Measurements from ENCODE around the gene JPH4.

The JPH4 gene

GRCh38 chr14:23561873-23562821 lies 16.4 kb downstream of the JPH4 start:
- DNase-seq = no peak

- no peak for DNase-seq
Observed at GRCh38 chr14:23561259-23561658, 17.3 kb downstream of the JPH4 start.

DNA sequence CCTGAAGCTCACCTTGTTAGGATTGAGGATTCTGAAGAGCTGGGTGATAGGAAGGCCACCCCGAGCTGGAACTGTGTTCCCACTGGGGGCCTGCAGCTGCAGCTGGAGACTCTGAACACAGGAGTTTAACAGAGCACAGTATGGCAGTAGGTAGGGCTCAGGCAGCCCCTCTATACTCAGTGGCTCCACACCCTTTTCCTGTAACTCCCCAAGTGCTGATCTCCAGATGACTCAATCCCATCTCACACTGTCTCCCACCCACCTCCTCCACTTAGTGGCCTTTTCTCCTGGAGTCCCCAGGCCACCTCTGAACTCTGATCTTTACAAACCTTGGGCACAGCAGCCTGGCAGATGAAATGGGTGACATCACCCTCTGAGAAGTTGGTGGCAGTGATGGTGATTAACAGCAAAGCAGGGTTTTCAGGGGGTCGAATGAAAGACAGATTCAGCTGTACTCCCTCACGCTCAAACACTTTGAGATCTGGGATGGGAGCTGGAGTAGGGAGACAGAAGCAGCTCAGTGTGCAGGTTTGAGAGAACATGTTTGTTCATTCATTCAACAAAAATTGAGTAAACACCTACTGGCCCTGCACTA lies 18.6 kb downstream of the JPH4 start:
- DNase-seq = no peak

DNA sequence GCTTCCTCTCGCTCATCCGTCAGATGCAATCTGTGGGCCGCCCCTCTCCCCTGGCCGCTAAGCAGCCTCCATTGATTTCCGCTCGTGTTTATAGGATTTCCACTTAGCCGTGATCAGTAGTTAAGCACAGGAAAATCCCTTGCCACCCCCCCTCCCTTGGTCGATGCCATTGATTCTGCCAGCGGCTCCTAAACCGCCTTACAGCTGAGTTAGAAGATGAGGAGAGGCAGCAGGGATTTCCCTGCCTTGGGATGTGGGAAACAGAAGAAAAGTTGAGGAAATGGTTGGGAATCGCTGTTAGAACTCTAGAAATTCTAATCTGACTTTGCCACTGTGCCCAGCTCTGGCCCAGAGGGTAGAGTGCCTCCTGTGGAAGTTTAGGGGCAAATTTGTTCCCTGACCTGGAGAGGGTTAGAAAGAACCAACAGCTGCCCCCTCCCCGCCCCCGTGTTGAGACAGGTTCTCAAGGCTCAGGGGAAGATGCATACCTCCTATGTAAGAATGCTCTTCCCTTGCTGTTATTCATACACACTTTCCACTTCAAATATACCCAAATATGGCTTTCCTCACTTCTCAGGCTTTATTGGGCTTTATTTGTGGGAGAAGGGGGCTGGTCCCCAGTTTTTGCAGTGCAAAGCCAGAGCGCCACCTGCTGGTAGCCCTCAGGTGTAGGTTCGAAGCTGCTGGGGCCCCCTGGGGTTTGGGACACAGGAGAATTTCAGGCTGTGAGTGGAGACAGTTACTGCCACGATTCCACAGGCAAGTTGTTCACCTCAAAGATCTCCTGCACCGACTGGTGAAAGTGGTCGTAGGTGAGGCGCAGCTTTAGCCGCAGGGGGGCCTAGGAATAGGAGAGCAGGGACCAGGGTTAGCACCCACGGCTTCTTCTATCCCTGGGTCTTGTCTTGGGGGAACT lies 19.3 kb downstream of the JPH4 start:
- peak; percentile 77 for DNase-seq

GRCh38 chr14:23558346-23559009 lies 20.1 kb downstream of the JPH4 start:
- DNase-seq = no peak

GRCh38 chr14:23557946-23558345 lies 20.6 kb downstream of the JPH4 start:
- no peak for DNase-seq

DNA sequence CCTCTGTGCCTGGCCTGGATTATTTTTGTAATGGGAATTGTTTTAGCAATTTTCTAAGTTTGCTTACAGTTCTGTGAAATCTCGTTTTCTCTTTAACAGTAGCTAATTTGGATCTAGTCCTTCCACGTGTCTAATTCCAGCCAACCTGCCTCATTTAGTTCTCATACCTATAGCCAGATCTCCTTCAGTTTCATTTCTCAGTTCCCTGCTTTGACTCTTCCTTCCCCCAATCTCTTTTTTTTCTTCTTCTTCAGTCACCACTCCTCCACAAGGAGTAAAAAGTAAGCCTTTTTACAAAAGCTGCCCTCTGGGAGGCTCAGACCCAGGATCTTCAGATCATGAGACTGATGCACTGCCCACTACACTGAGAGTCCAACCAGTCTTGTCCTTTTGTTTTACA lies 21.1 kb downstream of the JPH4 start:
- DNase-seq = no peak

- DNase-seq = no peak
Observed at GRCh38 chr14:23556700-23557440, 21.7 kb downstream of the JPH4 start.

GRCh38 chr14:23555882-23556699 lies 22.5 kb downstream of the JPH4 start, which contains the start of gene THTPA:
Gene THTPA (plus strand): TSS chr14:23556271. CDS start chr14:23556758, 487 bp downstream.
- peak; percentile 95 for DNase-seq

- no peak for DNase-seq
Observed at GRCh38 chr14:23555533-23555881, 23.1 kb downstream of the JPH4 start.

DNA sequence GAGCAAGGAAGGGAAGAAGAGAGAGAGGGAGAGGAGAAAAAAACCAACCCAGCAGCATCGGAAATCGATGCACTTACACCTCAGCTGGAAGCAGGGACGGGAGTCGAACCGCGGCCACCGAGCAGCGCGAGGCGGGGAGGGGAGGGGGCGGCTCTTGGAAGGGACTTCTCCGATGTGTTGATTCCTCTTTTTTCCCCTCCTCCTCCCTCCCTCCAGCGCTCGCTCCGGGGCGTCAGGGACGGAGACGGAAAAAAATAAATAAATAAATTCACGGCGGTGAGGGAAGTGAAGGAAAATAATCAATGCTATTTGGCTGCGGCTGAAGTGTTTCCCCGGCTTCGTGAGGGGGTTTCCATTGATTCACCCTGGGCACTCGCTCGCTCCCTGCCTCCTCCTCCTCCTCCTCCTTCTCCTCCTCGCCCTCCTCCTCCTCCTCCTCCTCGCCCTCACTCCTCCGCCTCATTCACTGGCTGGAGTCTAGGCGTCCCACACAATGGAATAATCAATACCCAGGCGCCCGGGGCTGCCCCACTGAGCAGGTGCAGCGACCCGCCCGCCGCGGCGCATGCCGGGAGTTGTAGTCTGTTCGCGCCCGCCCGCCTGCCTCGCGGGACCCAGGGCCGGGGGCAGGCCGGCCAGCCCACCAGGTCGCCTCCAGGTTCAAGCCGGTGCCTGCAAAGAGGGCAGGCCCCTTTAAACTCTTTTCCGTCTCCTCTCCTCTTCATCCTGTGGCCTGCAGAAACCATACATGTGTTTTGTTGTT lies 27.1 kb downstream of the JPH4 start, which contains the start of gene ZFHX2:
Gene ZFHX2, minus strand, starts transcription at position 500 of the 763 bp plus-strand sequence. CDS start 16,440 bp downstream, outside the sequence.
- peak; percentile 90 for DNase-seq

DNA sequence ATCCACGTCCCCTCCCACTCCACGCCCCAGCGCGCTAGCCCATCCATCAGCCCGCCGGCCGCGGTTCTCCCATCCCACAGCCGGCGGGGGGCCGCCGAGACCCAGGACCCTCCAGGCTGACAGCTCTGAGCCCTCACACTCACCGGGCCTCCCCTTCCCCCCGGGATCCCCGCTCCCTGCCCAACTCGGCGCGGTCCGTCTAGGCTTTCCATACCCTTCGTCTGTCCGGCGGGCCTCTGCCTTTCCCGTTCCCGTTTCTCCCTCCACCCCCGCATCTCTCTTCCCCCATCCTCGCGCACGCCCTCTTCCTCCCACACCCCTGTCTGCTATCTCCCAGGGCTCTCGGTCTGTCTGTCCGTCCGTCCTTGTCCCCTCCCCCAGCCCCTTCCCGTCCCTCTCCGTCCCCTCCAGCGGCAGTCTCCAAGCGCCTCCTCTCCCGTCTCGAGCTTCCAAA lies 27.8 kb downstream of the JPH4 start:
- DNase-seq = no peak

DNA sequence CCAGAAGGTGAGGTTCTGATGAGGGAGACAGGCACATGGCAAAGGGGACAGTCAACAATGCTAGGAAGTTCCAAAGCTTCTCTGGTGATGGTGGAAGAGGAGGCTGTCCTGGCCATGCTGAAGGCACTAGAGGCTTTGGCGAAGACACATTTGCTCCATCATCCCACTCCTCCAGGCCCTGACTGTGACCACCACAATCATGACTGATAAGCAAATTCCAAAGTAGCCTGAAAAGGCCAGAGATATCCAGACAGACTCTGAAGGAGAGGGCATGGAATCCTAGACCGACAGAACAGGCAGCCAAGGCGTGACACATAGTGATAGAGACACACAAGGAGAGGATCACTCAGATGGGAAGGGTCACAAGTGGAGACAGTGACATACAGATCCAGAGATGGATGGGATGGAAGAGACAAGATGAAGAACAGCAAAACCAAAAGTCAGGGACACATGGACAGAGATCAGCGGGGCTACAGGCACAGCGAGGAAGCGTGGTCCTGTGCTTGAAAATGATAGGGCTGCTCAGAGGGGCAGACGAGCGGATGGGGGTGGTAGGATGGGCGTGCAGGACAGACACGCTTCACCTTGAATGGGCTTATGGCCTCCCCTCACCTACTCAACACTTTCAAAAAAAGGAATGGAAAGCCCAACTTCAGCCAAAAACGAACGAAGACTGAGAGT lies 28.3 kb downstream of the JPH4 start:
- DNase-seq = no peak

- no peak for DNase-seq
Observed at GRCh38 chr14:23548351-23549318, 30.0 kb downstream of the JPH4 start.

- no peak for DNase-seq
Observed at GRCh38 chr14:23547924-23548323, 30.7 kb downstream of the JPH4 start.

DNA sequence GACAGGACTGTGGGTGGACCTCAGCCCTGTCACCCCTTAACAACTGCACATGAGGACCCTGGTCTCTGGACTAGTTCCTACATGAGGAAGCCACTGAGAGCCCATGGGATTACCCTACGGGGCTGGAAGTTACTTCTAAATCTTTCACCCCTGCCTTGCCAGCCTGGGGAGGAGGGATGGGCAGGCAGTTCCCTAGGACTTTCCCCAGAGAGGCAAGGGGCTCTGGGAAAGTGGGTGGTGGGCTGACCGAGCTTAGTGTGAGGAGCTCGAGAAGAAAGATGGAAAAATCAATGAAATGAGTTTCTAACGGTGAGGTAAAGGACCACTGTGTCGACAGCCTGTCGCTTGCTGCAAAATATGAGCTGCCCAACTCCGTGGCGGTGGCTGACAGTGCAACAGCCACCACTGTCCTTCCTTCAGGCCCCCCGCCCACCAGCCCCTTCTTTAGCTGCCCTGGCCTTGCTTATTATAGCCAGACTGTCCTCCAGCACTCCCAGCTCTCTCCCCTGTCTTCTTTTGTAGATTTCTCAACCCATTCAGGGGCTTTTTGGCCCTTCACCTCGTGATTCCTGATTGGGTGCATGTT lies 32.0 kb downstream of the JPH4 start:
- no peak for DNase-seq

DNA sequence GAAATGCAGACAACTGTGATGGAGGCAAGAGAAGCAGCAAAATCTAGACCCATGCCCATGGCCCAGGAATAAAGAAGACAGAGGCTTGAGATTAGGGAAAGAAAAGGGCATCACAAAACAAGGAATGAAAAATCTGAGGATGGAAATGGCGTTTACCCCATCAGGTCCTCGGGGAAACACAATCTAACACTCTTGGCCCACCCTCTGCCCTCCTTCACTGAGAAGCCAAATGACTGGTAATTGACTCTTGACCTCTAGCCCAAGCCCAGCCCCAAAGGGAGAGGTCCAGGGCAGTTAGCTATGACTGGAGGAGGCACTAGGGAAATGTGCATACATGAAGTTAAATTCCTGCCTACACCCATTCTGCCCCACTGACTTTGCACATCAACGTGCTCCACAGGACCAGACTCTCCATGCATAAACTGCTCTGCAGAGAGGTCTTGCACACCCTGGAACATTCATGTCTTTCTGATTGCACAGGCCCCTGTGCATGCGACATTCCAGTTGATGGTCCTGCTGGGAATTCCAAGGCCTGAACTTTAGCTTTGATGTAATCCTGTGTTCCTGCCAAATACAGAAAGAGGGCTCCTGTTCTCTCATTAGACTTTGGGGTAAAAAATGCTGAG lies 32.7 kb downstream of the JPH4 start:
- DNase-seq = no peak

Measured in NCI-H2107 (cell line).